Measurements from ENCODE around the gene SGPL1. TPM values are rescaled to one million over a fixed set of nuclear protein-coding genes. Genes with fewer than 3 reads are reported as not detected.

Gene SGPL1
- total RNA-seq, 6 experiments from 2014 or later = 22.4 to 30.9 (median 26.0) TPM

- no peaks in the 10 kb centered on the region for H3K36me3 Mint-ChIP-seq (ENCODE audit: low read depth)
- no peak for DNase-seq
- H3K4me3 Mint-ChIP-seq = no peak overlapping the region
- no peak overlapping the region for H3K27ac Mint-ChIP-seq
- H3K27me3 Mint-ChIP-seq (ENCODE audit: insufficient read depth) = peaks cover 6% of the 10 kb centered on the region; the same call in 1 of the 2 replicates
- peaks cover 23% of the 10 kb centered on the region for H3K4me1 Mint-ChIP-seq (ENCODE audit: low read depth)
- TF ChIP-seq, protein P1, sequence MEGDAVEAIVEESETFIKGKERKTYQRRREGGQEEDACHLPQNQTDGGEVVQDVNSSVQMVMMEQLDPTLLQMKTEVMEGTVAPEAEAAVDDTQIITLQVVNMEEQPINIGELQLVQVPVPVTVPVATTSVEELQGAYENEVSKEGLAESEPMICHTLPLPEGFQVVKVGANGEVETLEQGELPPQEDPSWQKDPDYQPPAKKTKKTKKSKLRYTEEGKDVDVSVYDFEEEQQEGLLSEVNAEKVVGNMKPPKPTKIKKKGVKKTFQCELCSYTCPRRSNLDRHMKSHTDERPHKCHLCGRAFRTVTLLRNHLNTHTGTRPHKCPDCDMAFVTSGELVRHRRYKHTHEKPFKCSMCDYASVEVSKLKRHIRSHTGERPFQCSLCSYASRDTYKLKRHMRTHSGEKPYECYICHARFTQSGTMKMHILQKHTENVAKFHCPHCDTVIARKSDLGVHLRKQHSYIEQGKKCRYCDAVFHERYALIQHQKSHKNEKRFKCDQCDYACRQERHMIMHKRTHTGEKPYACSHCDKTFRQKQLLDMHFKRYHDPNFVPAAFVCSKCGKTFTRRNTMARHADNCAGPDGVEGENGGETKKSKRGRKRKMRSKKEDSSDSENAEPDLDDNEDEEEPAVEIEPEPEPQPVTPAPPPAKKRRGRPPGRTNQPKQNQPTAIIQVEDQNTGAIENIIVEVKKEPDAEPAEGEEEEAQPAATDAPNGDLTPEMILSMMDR (IDR thresholded peaks at IDR 0.05) = no peak
- no peaks in the 10 kb centered on the region for H3K9me3 Mint-ChIP-seq
Measured at GRCh38 chr10:70885931-70886903, 70.5 kb downstream of the SGPL1 start.

- Mint-ChIP-seq H3K4me1 (ENCODE audit: low read depth) (peaks cover 31% of the 10 kb centered on the region), H3K27me3 (ENCODE audit: insufficient read depth) (peaks cover 4% of the 10 kb centered on the region; the same call in 1 of the 2 replicates), H3K9me3 (no peaks in the 10 kb centered on the region), H3K4me3 (peak overlapping the region; percentile 83), H3K27ac (peak overlapping the region; percentile 62; the same call in 1 of the 2 replicates), H3K36me3 (ENCODE audit: low read depth) (no peaks in the 10 kb centered on the region)
- DNase-seq = no peak
- TF ChIP-seq, protein P1 (IDR thresholded peaks at IDR 0.05) = no peak
Measured at GRCh38 chr10:70886921-70887665, 71.3 kb downstream of the SGPL1 start.

GRCh38 chr10:70887804-70888800 is 72.4 kb downstream of the SGPL1 start, which contains the start of gene PCBD1:
Gene PCBD1 (minus strand): TSS chr10:70888565. CDS start chr10:70888533, 32 bp downstream.
- Mint-ChIP-seq H3K4me3 (peak within 1 kb of the TSS; percentile 84), H3K4me1 (ENCODE audit: low read depth) (peaks cover 34% of the 10 kb centered on the region), H3K27me3 (ENCODE audit: insufficient read depth) (peaks cover 4% of the 10 kb centered on the region), H3K36me3 (ENCODE audit: low read depth) (no peaks in the 10 kb centered on the region), H3K27ac (peak within 1 kb of the TSS; percentile 62; the same call in 1 of the 2 replicates), H3K9me3 (no peaks in the 10 kb centered on the region)
- TF ChIP-seq, protein P1 (IDR thresholded peaks at IDR 0.05) = no peak
- peak; percentile 26 for DNase-seq

- DNase-seq = no peak
- no peak overlapping the region for H3K27ac Mint-ChIP-seq
- peaks cover 34% of the 10 kb centered on the region for H3K4me1 Mint-ChIP-seq (ENCODE audit: low read depth)
- H3K4me3 Mint-ChIP-seq = peak overlapping the region; percentile 84; the same call in 1 of the 2 replicates
- TF ChIP-seq, protein P1 (IDR thresholded peaks at IDR 0.05) = no peak
- peaks cover 2% of the 10 kb centered on the region; the same call in 1 of the 2 replicates for H3K36me3 Mint-ChIP-seq (ENCODE audit: low read depth)
- H3K27me3 Mint-ChIP-seq (ENCODE audit: insufficient read depth) = peaks cover 6% of the 10 kb centered on the region
- H3K9me3 Mint-ChIP-seq = no peaks in the 10 kb centered on the region
Measured at GRCh38 chr10:70889291-70889690, 73.5 kb downstream of the SGPL1 start.
